GM19035 (cell line): ENCODE results near the gene AATF.

Experiments
- ATAC-seq: cut with Tn5 transposase; IDR thresholded peaks from one replicate; pipeline ENCODE4 v1.9.1; 2021; ENCODE audit not compliant: unreplicated experiment

Gene AATF

DNA sequence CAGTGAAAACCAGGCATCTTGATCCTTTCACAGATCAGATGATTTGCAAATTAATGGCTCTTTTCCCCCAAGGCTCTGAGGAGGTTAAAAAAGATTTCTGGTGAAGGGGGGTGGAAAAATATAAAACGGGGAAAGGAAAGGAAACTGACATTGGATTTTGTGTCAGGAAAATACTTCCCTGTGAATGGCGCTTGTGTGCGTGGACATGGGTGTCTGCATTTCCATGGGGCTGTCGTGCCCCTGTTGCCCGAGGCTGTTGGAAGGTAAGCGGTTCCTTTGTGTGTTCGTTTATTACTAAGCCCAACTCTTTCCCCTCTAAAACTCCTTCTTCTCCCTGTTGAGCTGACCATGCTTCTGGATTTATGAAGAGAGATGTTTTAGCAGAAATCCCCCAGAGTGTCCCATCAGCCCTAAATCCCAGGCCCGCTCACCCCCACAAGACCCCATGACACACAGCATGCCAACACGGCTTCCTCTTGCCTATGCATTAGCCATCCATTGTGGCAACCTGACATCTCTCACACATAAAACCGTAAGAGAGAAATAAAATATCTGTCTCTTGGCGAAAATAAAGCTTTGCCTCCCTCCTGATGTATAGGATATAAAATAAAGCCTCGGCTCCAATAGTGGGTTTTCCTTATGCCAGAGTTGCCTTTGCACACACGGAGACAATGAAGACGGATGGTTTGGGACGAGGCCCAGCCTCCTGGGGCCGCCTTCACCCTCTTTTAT lies 18.7 kb upstream of the AATF start:
- no peak for ATAC-seq

DNA sequence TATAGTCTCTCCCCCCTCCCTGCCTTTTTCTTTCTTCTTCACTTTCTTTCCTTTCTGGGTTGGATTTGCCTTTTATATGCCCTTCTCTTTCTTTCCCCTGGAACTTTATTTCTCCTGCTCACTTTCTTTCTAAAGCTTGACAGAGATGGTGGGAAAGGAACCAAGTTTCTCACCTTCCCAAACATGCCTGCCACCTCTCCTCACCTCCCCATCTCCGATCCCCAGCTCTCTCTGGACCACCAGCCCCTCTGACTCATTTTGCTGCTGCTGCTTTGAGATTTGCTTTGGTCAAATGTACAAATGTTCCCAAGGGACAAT lies 18.2 kb upstream of the AATF start:
- no peak for ATAC-seq

DNA sequence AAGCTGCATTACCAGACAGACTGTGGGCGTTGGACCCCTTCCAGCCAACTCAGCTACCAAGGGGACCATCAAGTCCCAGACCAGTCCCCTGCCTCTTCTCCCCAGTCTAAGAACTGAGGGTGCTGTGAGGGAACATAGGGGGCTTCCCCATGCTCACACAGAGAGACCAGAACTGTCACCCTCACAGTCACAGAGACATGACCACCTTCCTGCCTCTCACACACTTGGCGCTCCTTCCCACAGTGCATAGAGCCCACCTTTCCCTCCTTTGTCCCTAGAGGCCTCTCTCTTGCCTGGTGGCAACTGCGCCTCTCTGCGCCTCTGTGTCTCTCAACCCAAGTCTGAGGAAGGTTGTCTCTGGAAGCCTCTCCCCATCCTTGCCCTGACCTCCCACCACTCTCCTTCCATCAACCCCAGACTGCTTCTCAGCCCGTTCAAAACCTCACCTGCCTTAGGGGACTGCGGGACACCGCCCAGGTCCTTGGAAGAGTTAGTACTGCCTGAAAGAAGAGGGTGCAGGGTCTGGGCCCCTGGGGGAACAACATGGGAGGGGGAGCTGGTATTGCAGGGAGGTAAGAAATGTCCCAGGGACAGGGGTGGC lies 17.6 kb upstream of the AATF start:
- ATAC-seq: no peak

DNA sequence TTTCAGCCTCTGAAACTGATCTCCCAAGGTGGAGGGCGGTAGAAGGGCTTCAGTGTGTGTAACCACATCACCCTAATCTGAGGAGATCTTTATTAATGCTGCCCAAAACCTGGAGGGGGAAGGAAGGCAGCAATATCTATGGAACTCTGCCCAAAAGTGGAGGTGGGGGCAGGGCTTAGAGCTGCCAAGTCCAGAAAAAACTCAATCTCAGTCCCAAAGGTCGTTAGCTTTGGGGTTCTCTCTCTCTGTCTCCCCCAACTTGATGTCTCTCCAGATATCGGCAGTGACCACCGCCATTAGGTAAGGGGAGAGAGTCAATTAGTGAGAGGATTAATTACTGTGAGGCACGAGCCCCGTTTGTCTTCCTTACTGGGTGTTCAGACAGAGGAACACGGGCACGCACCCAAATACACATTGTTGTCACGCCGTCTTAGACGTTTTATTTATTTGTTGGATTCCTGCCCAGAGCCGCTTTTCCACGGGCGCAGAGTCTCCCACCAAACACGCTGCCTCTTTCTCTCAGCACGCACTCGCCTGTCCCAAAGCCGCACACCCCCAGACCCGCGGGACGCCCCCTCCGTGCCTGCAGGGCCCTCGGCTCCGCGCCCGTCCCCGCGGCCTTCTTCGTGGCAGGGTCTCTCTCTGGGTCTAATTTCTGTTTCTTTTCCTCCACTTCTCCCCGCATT lies 16.9 kb upstream of the AATF start:
- ATAC-seq: no peak

DNA sequence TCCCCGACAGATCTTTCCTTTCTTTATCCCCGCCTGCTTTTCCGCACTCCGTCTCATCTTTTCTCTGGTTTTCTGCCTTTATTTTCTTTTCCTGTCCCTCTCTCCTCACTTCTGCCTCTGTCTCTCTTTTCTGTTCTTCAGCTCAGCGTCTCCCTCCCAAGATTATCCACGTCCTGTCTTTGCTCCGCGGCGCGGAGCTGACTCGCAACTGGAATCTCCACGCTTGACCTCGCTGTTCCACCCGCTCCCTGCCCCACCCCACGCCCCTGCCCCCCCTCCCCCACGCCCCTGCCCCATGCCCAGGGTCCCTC lies 16.4 kb upstream of the AATF start:
- ATAC-seq: no peak

DNA sequence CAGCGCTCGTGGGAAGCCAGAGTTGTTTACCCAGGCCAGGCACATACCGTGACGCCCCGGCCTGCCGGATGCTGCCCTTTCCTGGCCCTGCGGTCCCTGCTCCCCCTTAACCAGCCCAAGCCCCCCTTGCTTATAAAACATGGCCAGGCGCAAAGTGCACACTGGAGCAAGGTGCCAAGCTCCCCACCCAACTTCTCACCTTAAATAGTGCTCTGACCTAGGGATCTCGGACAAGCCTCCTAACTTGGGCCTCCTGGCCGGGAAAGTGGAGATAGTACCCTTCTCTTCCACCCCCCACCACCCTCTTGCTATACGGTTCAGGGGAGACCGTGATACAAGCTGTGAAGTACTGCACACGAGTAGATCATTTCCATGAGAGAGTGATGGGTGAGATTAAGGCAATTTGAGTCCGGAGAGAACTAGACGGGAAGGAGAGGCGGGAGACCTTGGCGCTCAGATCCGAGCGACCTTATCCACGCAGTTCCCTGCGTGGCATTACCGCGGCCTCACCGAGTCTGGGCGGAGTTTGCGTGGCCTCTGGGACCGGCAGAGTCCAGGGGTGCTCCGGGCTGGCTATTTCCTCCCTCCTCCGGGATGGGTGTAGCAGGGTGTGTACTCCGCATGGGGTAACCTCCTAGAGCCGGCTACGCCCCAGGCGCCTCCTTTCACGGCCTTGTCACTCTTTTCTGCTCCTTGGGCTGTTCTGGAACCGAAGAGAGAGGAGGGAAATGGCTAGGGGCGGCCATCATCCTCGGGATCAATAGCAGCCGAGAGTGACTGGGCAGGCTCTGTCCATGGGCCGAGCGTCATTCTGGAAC lies 15.9 kb upstream of the AATF start:
- ATAC-seq: no peak

DNA sequence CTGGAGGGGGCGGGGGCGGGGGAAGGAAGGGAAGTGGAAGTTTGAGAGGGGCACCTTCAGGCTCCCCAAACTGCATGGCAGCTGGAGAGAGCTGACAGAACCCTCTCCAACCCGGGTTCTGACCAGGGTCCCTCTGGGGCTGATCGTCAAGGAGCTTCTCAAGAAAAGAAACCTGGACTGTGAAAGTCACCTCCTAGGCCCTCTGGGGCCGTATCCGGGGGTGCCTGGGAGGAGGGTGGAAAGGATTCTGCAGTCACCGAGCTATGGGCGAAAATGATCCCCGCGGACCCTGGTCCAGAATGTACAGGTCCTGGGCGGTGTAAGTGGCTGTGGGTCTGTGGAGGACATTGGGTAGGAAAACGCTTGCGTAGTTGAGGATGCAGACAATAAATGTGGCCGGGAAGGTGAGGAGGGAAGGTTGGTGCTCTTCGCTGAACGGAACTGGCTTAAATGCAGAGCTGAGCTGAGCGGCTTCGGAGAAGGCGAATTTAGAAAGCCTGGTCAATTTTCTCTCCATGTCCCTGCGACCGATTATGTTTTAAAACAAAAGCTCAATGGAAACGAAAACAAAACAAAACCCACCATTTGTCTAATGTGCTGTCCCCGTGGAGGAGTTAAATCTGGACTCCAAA lies 15.1 kb upstream of the AATF start:
- no peak for ATAC-seq

DNA sequence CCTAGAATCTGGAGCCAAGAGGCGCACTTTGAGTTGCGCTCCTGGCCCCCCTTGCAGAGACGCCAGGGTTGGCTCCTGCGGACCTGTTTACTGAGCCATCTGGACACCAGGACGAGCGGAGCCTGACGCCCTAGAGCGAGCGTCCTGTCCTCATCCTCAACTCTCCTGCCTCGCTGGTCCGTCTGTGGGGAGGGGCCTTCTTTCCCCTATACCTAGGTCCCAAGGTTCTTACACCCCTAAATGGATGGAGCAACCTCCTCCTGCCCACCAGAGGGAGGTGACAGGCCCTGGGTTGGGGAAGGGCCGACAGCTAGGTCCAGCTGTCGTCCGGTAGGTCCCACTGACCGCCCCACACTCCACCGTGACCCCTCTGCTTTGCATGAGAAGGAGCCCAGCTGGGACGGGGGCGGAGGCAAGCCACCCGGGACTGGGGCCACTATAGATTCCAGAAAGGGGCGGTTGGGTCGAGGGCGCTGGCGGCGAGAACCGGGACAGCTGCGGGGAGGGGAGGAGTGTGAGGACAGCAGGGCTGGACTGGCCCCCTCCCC lies 14.5 kb upstream of the AATF start:
- ATAC-seq: no peak

DNA sequence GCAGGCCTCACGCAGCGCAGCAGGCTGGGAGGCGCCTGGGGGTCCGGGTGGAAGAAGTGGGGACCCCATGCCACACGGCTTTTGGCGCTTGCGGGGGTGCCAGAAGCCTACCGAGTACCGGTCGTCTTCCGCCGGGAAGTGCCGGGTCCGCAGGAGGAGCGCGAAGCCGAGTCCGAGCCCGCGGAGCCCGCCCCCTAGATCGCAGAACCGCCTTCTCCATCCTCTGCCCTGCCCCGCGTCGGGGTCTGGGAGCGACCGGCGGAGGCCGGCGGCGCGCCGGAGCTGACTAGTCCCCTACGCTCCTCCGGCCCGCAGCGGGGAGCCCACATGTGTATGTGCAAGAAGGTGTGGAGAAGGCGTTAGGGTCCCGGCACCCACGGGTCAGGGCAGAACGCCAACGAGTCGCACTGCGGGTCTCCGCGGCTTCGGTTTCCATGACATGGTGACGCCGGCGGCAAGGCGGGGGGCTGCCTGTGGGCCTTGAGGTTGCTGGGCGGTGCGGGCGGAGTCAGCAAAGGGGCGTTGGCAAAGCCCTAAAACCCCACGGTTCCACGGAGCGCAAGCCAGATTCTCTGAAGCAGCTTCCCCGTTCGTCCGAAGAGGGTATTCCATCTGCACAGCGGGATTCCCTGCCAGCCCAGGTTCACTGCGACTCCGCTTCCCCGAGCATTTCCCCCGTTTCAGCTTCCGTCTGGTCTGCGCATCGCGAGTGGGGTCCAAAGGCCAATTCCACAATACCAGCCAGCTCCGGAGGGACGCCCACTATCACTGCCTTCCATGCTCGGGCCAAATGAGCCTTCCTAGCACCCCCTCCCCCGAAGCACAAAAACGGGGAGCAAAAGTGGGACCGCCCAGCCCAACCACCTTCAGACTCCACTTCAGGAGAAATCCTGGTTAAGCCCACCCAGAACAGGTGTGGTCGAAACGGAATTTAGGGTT lies 13.8 kb upstream of the AATF start:
- no peak for ATAC-seq

DNA sequence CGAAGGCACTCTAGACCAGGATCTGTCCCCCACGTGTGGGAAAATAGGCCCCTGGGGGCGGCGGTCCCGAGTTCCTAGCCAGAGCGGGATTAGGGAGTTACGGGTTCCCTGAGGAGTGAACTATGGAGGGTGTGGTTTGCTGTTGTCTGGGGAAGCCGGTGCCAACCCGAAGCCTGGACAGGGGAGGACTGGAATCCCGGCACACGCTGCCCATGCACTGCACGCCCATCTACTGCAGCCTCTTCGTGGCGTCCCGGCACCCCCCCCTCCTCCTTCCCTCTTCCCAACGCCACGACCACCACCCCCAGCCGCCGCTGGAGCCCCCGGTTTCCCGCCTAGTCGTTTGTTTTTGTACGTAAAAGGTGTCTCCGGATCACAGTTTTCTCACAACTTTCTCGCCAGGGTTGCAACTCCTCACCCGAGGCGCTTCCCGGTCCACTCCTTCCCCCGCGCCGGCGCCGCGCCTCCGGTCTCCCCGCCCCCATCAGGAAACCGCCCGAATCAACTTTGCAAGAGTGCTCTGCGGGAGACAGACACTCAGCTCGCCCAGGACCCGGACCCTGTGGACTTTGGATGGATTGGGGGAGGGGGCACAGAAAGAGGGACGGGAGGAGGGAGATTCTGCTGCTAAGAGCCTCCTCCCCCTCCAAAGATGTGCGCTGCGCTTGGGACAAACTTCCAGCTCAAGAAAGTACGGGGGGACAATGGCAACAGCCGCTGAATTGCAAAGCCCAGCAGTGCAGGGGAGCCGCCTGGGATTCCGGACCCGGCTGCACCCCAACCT lies 12.9 kb upstream of the AATF start:
- ATAC-seq: no peak

DNA sequence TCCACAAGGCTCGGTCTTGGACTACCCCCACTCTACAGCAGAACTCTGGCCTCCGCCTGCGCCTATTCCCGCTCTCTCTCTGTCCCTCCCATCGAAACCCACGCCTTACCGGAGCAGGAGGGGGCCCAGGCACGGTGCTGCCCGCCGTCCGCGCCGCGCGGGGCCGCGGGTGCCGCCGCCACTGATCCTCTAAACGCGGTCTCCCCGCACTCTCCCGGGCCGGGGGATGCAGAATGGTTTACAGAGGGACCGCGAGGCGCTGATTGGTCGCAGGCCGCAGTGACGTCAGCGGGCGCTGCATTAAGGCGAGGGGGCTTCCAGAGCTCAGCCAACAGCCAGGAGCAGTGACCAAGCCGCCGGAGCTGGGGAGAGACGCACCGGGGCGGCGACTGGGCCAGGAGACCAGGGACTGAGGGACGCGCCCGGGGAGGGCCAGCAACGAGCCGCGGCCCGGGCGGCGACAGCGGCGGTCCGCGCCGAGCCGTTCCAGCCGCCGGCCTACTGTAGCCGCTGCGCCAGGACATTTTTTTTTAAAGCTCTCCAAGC lies 12.2 kb upstream of the AATF start:
- ATAC-seq: no peak

DNA sequence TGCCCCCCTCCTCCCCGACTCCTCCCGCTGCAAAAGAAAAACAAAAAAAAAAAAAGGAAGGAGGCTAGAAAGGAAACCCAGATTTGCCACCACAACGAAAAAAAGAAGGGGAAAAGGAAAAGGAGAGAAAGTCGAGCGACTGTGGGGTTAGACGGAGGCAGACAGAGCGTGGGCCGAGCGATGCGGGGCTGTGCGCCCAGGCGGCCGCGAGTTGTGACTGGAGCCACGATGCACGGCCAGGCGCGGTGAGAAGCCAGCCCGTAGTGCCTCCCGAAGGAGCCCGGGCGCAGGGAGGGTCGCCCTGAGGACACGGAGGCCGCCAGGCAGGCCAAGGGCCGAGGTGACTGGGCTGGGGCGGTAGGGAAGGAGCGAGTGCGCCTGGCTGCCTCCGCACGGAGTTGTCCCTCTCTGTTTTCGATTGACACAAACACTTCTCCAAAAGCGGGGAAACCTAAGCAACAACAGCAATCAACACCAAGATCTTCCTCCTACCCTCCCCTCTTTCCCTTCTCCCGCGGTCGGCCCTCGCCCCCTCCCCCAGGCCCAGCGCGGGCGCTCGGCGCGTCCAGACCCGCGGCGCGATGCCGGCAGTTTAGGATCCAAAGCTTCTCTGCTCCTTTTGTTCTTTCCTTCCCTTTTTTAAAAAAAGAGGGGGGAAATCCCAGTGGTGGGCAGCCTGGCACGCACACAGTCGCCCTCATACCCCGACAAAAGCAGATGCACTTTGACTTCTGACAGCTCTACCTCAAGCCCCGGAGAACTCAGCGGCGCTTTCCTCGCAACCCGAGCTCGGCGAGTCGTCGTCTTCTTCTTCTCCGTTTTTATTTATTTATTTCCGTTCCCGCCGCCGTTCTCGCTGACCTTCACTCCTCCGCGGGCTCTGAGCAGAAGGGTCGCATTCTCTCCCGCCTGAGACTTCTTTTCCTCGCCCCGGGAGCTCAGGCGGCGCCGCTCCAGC lies 11.5 kb upstream of the AATF start, which contains the start of gene LHX1:
Gene LHX1, plus strand, starts transcription at position 475 of the 958 bp plus-strand sequence. CDS start 723 bp downstream, outside the sequence.
- no peak for ATAC-seq

DNA sequence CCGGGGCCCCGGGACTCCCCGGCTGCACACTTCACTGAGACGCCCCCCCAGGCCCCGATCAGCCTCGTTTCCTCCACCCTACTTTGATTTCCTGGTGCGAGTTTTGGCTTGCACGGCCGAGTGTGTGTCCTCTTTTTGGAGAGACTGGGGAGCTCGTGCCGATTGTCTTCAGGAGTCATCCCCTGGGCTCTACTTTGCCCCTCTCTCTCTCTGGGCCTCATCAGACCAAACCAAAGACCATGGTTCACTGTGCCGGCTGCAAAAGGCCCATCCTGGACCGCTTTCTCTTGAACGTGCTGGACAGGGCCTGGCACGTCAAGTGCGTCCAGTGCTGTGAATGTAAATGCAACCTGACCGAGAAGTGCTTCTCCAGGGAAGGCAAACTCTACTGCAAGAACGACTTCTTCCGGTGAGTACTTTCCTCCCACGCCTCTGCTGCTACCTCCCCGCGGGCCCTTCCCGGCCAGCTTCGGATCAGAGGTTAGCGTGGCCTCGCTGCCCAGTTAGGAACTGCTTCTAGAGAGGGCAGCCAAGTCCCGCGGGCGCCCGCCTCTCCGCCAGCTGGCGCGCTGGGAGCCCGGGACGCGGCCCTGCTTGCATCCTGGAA lies 10.7 kb upstream of the AATF start:
- no peak for ATAC-seq

DNA sequence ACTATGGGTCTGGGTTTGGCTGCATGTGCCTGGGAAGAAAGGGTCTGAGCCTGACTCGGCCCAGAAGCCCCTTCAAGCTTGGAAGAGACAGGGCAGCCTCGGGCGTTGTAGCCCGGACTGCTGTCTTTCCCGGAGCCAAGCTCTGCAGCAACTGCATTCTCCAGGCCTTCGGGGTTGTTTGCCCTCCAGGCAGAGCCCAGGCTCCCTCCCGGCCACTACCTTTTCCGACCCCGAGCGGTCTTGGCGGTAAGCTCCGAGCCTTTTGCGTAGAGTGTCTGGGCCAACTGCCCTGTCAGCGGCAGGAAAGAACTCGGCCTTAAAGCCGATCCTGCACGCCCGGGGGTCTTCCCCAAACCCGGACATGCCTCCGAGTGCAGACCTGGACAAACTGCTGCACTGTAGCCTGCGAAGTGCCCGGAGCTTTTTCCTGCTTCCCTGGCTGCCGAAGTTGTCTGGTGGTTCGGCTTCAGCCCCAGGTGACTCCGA lies 10.1 kb upstream of the AATF start:
- ATAC-seq: no peak

DNA sequence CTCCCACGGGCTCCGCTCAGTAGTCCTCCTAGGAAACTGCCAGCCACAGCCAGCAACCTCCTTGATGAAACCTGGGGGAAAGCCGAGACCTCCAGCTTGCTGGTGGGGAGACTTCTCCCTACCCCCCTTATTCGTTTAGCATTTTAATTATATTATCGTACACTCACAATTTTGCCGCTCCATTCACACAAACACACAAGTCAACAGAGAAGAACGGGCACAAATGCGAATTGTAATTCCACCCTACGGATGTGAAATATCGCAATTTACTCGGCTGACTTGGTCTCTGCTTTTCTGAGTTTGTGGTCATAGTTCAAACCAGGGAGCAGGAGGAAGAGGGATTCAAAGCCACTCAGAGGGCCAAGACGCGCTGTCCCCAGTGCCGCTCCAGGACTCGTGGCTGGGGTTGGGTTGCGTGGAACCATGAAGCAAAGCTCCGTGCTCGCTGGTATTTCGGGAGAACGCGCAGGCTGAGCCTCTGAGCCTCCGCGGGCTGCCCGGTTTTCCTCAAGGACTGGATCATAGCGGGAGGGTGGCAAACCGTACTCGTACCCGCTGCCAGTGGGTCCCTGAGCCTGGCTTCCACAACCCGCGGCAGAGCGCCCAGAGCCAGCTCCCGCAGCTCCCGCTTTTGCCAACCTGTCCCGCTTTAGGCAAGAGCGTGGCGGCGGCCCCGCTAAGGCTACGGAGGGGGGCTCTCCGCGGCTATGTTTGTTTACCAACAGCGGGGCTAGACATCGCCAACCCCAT lies 9.5 kb upstream of the AATF start:
- ATAC-seq: no peak

DNA sequence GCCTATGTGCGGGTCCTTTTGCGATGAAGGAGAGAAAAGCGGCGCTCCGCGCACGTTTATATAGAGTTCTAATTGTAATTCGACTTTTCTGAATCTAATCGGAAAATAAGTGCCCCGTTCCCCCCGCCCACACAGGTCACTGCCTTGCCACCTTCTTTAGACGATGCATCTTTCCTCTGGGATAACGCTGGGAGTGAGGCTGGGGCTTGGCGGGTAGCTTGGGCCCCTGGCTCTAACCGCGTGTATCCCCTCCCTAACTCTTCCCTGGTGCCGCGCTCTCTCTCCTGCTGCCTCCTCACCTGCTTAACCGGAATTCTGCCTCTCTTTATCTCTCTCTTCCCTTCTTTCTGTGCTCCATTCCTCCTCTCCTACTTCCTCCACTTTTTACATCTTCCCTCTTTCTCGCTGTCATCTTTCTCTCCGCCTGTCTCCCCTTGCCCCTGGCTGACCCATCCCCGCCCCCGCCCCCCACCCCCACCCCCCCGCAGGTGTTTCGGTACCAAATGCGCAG lies 8.9 kb upstream of the AATF start:
- no peak for ATAC-seq
